OCI-LY1 (cell line): ENCODE data around the gene FASTKD1.

Experiments used
- H2AFZ ChIP-seq: fragments of 200-600 bp; sonication (generic), shearing (Covaris generic); 2 replicates; pipeline ENCODE4 v1.6.0; 2014; ENCODE audit warnings: antibody characterized with exemption, mild to moderate bottlenecking, low read length
- H3F3A ChIP-seq: fragments of 200-600 bp; sonication (generic), shearing (Covaris generic); 2 replicates; pipeline ENCODE4 v1.6.0; 2014; ENCODE audit warnings: mild to moderate bottlenecking, antibody characterized with exemption, low read length, moderate library complexity; ENCODE audit not compliant: insufficient read depth
- H3K27ac ChIP-seq: fragments of 200-600 bp; sonication (generic); 2 replicates; pipeline ENCODE4 v1.5.1; 2014; ENCODE audit warnings: low read length, mixed run types, mild to moderate bottlenecking, low read depth; ENCODE audit not compliant: poor library complexity, severe bottlenecking
- H3K27me3 ChIP-seq: fragments of 200-600 bp; sonication (generic); 2 replicates; pipeline ENCODE4 v1.6.0; 2014; ENCODE audit warnings: antibody characterized with exemption, mild to moderate bottlenecking, low read length, moderate library complexity; ENCODE audit not compliant: insufficient read depth
- H3K36me3 ChIP-seq: fragments of 200-600 bp; sonication (generic); 2 replicates; pipeline ENCODE4 v1.6.1; 2014; ENCODE audit warnings: mild to moderate bottlenecking, antibody characterized with exemption, low read length, moderate library complexity, mixed read lengths; ENCODE audit not compliant: insufficient read depth
- H3K4me1 ChIP-seq: fragments of 200-600 bp; sonication (generic); 2 replicates; pipeline ENCODE4 v1.5.1; 2014; ENCODE audit warnings: mild to moderate bottlenecking, low read length, moderate library complexity; ENCODE audit not compliant: insufficient read depth, severe bottlenecking
- H3K4me2 ChIP-seq: fragments of 200-600 bp; sonication (generic), shearing (Covaris generic); 2 replicates; pipeline ENCODE4 v1.6.1; 2014; ENCODE audit warnings: low read length
- H3K4me3 ChIP-seq: fragments of 200-600 bp; sonication (generic); 2 replicates; pipeline ENCODE4 v1.5.1; 2014; ENCODE audit warnings: low read length, low read depth, mild to moderate bottlenecking, mixed read lengths; ENCODE audit not compliant: poor library complexity, severe bottlenecking
- H3K79me2 ChIP-seq: fragments of 200-600 bp; shearing (Covaris generic); 2 replicates; pipeline ENCODE4 v1.6.1; 2016; ENCODE audit warnings: mixed run types, low read length, mixed read lengths; ENCODE audit not compliant: insufficient read depth
- H3K9ac ChIP-seq: fragments of 200-600 bp; sonication (generic), shearing (Covaris generic); 2 replicates; pipeline ENCODE4 v1.6.1; 2014; ENCODE audit warnings: mild to moderate bottlenecking, low read length, mixed read lengths
- H3K9me2 ChIP-seq: fragments of 200-600 bp; sonication (generic), shearing (Covaris generic); 2 replicates; pipeline ENCODE4 v1.6.1; 2014; ENCODE audit warnings: low read depth, mild to moderate bottlenecking, low read length, mixed read lengths
- H3K9me3 ChIP-seq: fragments of 200-600 bp; shearing (Covaris generic); 2 replicates; pipeline ENCODE4 v1.6.1; 2014; ENCODE audit warnings: low read length, mixed read lengths
- H4K20me1 ChIP-seq: fragments of 200-600 bp; sonication (generic), shearing (Covaris generic); 2 replicates; pipeline ENCODE4 v1.6.0; 2016; ENCODE audit warnings: mild to moderate bottlenecking, low read length; ENCODE audit not compliant: insufficient read depth
- EZH2 ChIP-seq: fragments of 200-600 bp; sonication (generic), shearing (Covaris generic); IDR thresholded peaks from 2 replicates; pipeline ENCODE4 v1.8.0; 2017; ENCODE audit warnings: borderline replicate concordance, mixed run types, mild to moderate bottlenecking, antibody characterized with exemption, low read length, moderate library complexity, mixed read lengths
- TF ChIP-seq, protein P1 (sequence below): fragments of 200-600 bp; sonication (generic), shearing (Covaris generic); IDR thresholded peaks from 2 replicates; pipeline ENCODE4 v1.5.1; 2017; ENCODE audit warnings: mild to moderate bottlenecking, antibody characterized with exemption, low read length, moderate library complexity, mixed read lengths

Gene FASTKD1

DNA sequence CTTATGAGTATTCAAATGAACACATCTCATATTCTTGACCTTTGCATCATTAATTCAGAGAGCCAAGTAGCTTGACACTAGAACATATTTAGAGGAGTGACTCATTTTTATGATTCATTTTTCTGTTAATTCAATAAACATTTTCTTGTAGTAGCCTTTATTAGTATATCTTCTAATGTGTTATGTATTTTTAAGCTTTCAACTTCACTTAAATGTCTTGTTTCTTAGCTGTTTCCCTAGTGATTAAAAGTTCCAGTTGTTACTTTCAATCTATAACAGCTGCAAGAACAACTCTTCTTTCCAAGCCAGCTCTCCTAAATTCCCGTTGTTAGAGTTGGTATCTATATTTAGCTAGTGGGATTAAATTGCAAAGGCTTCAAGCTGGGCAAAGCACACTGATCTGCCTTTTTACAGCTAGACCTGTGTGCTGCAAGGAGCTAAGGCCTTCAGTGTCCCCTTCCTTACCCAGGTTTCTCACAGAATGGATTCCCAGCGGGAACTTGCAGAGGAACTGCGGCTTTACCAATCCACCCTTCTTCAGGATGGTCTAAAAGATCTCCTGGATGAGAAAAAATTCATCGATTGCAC lies 64.3 kb downstream of the FASTKD1 start, which contains the start of gene KLHL41:
Gene KLHL41, plus strand, starts transcription at position 405 of the 588 bp plus-strand sequence. Its CDS starts 77 bp downstream, at position 482.
- no peaks in the 10 kb centered on the region for H3K27me3 ChIP-seq
- H3K9me3 ChIP-seq, result no peaks in the 10 kb centered on the region
- no peaks in the 10 kb centered on the region for H3K79me2 ChIP-seq
- no peak within 1 kb of the TSS for H3K4me3 ChIP-seq
- H3K4me2 ChIP-seq, result no peak within 1 kb of the TSS
- H3F3A ChIP-seq, result no peaks in the 10 kb centered on the region
- H2AFZ ChIP-seq, result no peak within 1 kb of the TSS
- no peaks in the 10 kb centered on the region for H4K20me1 ChIP-seq
- H3K27ac ChIP-seq, result no peak within 1 kb of the TSS
- H3K4me1 ChIP-seq, result no peaks in the 10 kb centered on the region
- H3K9ac ChIP-seq, result no peak within 1 kb of the TSS
- H3K9me2 ChIP-seq, result no peaks in the 10 kb centered on the region
- TF ChIP-seq EZH2, result no peak
- TF ChIP-seq, protein P1, sequence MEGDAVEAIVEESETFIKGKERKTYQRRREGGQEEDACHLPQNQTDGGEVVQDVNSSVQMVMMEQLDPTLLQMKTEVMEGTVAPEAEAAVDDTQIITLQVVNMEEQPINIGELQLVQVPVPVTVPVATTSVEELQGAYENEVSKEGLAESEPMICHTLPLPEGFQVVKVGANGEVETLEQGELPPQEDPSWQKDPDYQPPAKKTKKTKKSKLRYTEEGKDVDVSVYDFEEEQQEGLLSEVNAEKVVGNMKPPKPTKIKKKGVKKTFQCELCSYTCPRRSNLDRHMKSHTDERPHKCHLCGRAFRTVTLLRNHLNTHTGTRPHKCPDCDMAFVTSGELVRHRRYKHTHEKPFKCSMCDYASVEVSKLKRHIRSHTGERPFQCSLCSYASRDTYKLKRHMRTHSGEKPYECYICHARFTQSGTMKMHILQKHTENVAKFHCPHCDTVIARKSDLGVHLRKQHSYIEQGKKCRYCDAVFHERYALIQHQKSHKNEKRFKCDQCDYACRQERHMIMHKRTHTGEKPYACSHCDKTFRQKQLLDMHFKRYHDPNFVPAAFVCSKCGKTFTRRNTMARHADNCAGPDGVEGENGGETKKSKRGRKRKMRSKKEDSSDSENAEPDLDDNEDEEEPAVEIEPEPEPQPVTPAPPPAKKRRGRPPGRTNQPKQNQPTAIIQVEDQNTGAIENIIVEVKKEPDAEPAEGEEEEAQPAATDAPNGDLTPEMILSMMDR, result no peak
- no peaks in the 10 kb centered on the region for H3K36me3 ChIP-seq

DNA sequence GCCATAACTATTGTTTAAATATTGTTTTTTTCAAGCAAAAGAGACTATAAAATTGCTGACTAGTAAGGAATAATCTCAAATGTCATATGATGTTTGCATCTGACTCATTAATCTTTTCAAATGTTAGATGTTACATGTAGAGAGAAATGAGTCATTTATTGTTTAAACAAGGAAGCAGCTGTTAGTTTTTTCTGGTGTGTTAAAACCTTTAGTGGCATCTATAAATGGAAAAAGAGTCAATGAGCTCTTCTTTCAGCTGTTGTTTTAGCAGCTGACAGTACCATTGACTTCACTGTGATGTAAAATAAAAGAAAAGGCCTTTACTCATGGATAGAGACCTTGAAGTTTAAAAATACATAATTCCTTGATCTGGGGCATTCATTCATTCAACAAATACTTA lies 66.0 kb downstream of the FASTKD1 start:
- Histone ChIP-seq H3K79me2 (no peaks in the 10 kb centered on the region), H3K9me3 (no peaks in the 10 kb centered on the region), H3K36me3 (no peaks in the 10 kb centered on the region), H4K20me1 (no peaks in the 10 kb centered on the region), H3K9me2 (no peaks in the 10 kb centered on the region), H3K27me3 (no peaks in the 10 kb centered on the region), H3K4me1 (no peaks in the 10 kb centered on the region), H3K9ac (no peak overlapping the region), H3F3A (peaks cover 3% of the 10 kb centered on the region; the same call in 1 of the 2 replicates), H3K27ac (no peak overlapping the region), H3K4me2 (no peak overlapping the region), H3K4me3 (no peak overlapping the region), H2AFZ (no peak overlapping the region)
- TF ChIP-seq, protein P1, result no peak
- TF ChIP-seq EZH2, result no peak

DNA sequence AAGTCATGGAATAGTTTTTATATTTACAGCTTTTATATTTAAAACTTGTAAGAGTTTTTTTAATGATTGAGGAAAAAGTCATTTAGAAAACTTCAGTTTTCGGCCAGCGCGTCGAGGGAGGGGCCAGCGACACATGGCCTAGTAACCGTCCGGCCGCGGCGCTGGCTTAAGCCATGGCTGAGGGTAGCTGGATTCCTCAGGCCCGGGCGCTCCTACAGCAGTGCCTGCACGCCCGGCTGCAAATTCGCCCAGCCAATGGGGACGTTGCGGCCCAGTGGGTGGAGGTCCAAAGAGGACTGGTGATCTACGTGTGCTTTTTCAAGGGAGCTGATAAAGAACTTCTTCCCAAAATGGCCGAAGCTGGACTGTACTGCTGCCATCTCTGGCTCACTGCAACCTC lies 69.0 kb downstream of the FASTKD1 start:
- no peaks in the 10 kb centered on the region for H4K20me1 ChIP-seq
- no peaks in the 10 kb centered on the region for H3K36me3 ChIP-seq
- no peaks in the 10 kb centered on the region for H3K4me1 ChIP-seq
- no peak overlapping the region for H3K4me2 ChIP-seq
- no peaks in the 10 kb centered on the region for H3K9me2 ChIP-seq
- no peak overlapping the region for H3K27ac ChIP-seq
- no peak overlapping the region for H3K9ac ChIP-seq
- H3K4me3 ChIP-seq, result no peak overlapping the region
- no peaks in the 10 kb centered on the region for H3K9me3 ChIP-seq
- H3K27me3 ChIP-seq, result no peaks in the 10 kb centered on the region
- no peaks in the 10 kb centered on the region for H3K79me2 ChIP-seq
- H3F3A ChIP-seq, result peaks cover 3% of the 10 kb centered on the region; the same call in 1 of the 2 replicates
- H2AFZ ChIP-seq, result no peak overlapping the region
- TF ChIP-seq, protein P1, result no peak
- TF ChIP-seq EZH2, result no peak
